NAMALWA (cell line): ENCODE data around the gene EXOC3L1.

Experiments
- DNase-seq: peaks from one replicate; pipeline ENCODE4 v3.0.0-alpha.2; 2015; ENCODE audit warnings: low spot score

Gene EXOC3L1

DNA sequence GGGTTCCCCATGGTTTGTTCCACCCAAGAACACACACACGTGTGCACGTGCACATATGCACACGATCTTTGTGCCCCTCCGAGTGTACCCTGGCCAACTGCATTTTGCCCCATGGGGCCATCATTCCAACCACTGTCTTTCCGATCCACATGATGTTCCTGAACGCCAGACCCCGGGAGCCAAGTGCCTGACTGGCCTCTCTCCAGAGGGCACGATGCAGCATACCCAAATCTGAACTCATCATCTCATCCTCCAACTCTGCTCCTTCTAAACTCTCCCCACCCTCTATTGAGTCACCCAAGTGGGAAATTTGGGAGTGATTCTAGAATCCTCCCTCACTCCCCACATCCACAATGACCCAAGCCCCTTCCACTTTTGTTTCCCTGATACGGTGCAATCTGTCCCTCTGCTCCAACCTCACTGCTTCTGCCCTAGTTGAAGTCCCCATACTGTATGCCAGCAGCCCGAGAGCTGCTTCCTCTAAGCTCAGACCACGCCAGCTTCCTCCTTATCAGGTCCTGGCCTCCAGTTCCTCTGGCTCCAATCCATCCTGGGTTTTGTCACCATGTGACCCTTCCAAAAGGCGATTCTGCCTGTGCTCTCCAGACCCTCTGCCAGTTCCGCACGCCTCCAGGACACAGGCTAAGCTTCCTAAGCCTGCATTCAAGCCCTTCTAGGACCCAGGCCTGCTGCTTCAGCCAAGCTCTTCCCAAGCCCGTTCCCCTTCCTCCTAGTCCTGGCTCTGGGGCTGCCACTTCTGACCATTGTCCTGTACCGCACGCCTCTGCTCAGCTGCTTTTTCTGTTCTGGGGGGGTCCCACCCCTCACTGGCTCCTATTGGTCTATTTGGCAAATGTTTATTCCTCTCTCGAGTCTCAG, 26.9 kb upstream of the EXOC3L1 start:
- DNase-seq, result no peak

DNA sequence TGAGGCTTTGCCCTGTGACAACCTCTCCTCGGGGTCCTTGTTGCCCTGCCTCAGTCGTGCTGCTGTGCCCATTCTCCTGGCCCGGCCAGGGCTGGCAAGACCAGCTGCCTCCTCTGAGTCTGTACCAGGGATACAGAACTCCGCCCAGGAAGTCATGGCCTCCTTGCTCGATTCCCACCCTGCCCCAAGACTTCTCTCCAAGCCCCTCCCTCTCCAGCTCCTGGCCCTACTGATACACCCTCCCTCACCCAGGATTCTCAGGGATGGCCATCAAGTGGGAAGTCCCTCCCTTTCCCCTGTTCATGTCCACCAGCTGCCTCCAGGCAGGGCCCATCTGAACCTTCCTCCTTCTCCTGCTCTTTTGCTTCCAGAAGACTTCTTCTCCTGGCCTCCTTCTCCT, 25.8 kb upstream of the EXOC3L1 start:
- no peak for DNase-seq

DNA sequence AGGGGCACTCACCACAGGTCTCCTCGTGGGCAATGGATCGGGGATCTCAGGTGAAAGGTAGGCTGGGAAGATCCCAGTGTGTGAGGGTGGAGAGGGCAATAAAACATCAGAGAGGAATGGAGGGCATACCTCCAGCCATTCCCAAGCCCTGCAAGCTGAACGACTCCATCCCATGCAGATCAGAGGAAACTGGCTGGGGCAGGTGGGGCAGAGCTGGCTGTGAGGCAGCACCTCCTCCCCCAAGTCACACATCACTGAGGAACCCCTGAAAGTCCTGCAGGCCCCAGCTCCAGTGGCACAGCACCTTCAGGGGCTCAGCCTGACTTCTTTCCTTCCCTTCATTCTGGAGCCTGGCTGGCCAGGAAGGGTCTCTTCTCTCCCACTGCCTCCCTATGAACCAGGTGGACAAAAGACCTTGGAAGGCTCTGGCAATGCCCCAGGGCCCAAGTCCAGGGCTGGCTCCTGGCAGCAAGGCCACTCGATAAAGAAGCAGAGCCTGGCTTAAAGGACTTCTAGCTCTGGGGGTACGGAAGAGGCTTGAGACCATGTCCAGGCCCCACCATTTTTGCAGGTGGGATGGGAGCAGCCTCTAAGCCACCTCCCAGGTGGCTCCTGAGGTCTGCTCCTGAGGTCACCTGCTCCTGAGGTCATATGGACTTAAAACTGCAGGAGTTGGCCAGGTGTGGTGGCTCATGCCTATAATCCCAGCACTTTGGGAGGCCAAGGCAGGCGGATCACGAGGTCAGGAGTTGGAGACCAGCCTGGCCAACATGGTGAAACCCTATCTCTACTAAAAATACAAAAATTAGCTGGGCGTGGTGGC, 23.5 kb upstream of the EXOC3L1 start:
- DNase-seq, result no peak

DNA sequence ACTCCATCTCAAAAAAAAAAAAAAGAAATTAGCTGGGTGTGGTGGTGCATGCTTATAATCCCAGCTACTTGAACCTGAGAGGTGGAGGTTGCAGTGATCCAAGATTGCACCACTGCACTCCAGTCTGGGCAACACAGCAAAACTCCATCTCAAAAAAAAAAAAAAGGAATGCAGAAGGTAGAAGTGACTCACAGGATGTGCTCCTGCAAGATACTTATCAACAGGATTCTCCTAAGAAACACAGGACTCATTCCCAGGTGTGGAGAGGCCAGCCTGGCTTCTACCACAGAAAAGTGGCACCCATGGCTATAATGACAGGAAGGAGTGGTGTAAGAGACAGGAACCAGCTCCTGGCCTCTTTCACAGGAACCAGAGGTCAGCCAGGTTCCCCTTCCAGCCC, 22.8 kb upstream of the EXOC3L1 start:
- no peak for DNase-seq

DNA sequence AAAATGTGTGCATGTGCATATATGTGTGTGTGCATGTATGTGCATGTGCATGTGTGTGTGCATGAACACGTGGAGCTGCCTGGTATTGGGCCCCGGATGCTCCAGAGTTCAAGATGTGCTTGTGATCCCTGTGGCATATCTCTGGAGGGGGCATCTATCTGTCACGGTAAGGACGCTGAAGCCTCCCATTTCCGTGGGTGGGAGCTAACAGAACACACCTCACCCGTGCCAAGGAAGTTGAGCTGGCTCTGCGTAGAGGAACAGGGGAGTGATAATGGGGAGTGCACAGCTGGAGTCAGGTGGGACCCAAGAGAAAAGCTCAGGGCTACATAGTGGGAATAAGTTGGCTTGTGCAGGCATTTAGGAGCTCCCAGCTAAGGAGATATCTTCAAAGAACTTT, 21.7 kb upstream of the EXOC3L1 start:
- DNase-seq, result no peak

DNA sequence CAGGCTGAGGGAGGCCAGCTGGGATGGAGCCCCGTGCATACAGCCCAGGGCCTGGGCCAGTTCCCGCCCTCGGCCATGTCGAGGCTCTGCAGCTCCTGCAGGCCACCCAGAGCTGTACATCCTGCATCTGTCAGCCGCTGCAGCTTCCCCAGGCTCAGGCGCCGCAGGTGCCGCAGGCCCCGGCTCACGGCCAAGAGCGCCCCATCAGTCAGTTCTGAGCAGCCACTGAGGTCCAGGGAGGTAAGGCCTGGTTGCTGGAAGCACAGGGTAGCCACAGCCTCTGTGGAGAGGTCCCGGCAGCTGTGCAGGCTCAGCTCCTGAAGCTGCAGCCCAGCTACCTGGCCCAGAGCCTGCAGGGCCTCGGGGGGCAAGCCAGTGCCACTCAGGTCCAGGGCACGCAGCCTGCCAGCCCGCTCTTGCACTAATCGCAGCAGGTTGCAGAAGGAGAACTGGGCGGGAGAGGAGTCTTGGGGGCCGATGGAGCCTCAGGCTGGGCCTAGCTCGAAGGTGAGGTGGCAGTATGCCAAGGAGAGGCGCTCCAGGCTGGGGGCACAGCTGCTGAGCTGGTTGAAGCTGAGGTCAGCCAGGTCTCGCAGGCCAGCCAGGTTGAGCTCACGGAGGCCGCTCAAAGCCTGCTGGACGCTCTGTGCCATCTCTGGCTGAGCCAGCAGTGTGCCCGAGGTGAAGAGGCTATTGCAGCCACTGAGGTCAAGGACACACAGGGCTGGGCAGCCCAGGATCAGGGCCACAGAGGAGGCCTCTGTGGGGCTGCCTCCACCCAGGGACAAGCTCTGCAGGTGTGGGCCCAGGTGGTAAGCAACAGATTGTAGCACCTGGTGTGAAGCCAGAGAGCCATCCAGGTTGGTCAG, 20.4 kb upstream of the EXOC3L1 start:
- DNase-seq, result no peak

DNA sequence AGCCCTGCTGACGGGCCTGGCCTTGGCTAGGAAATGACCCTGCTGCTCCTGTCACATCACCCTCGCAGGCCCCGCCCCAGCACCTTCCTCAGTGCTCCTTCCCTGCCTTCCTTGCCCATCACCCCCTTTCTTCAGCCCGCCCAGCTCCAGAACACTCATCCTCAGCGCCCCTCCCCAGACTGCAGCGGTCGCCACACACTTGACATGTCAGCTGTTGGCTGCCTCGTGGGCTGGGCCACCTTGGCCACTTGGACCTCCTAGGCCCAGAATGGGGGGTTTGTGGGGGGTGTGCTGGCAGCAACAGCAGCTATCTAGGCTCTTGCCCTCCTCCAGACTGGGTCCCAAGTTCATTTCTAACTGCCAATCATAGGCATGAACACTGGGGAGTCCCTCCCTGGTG, 19.6 kb upstream of the EXOC3L1 start:
- DNase-seq, result no peak

DNA sequence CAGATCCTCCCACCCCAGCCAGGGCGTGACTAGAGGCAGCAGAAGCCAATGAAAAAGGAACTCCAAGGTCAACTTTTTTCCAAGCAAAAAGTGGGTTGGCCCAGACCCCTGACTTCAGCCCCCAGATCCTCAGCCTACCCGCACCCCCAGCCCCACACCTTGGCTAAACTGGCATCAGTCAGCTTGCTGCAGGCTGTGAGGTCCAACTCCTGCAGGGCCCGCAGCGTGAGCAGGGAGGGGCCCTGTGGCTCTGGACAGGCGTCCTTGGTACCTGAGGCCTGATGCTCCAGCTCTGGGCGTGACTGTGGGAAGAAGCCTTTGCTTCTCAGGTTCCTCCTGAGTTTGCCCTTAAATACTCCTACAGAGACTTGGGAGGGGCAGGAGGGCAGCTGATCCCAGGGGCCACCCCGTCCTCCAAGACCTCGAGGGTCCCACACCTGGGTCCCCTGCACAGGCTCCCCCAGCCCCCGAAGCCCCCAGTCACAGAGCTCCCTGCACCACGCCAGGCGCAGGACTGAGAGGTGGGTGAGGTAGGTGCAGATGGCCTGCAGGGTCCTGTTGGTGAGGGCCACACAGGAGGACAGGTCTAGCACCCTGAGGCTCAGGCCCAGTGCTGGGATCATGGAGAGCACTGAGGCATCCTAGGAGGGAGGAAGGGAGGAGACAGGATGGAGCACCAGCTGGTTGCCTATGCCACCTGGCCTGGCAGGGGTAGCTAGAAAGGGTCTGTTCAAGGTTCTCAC, 18.4 kb upstream of the EXOC3L1 start:
- DNase-seq, result no peak

DNA sequence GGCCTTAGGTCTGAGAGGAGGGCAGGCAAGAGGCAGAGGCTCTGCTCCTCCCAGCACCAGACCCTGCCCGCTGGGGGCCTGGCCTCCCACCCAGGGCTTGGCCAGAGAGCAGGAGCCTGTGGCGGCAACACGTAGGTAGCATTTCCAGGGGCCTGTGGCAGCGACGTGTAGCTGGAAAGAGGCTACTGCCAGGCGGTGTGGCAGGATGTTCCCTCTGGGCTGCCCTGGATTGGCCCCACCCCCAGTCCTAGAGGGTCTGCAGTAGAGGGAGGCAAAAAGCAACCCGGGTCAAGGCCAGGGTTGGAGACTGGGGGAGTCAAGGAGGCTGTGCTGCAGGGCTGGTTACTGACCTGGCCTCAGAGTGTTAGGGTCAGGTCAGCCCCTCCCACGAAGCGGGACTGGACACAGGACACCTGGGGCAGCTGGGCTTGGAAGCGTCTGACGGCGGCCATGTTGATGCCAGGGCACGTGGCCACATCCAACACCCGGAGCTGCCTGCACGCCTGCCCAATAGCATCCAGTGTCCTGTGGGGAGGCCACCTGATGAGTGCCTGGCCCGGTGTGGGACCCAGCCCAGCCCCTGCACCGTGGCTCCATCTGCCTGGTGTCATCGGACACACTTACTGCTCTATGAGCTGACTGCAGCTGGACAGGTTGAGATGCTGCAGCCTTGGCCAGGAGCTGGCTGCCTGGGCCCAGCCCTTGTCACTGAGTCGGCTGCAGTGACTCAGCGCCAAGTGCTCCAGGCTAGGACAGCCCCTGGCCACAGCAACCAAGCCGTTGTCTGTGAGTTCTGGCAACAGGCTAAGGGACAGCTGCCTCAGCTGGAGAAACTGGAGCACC, 17.5 kb upstream of the EXOC3L1 start:
- no peak for DNase-seq

DNA sequence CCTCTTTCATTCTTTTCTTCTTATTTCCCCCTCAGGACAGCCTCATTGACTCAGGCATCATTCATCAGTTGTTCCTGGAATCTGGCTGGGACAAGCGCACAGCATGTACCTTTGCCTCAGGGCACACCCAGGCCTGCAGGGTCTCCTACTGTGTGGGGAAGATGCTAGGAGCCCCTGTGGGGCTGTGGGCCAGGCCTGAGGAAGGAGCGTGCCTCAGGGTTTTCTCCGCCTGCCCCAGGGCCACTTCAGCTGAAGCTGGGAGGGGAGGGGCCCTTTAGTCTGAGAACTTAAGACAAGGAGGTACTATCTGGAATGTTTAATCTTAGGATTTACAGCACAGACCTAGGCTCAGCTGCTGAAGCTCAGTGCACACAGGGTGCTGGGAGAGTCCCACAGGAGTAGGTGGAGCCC, 16.9 kb upstream of the EXOC3L1 start:
- no peak for DNase-seq

DNA sequence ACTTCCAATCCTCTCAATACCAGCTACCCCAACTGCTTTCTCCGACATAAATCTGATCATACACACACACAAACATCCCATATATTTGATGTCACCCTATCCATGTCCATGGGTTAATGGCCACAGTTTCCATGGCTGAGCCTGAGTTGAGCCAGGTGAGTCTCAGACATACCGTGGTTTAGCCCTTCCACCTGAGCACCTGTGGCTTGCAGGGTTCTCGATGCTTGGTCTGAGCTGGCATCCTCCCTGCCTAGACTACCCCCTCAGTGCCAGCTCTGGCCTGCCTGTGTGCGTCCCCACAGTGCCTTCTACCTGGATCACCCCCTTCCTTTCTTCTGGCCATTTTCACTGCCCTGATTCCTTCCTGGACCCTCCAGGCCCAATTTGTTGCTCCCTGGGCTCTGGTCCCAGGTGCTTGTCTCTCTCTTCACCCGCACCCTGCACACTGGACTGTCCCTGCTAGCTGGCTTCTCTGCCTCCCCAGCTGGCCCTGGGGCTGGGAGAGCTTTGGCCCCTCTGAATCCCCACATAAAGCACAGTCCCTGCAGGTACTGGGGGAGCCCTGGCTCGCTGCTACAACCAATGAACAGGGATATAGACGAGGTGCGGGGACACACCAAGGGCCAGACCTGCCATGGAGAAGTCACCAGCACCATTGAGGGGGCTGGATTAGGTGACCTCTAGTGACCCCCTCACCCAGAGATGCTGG, 16.3 kb upstream of the EXOC3L1 start:
- DNase-seq, result no peak

DNA sequence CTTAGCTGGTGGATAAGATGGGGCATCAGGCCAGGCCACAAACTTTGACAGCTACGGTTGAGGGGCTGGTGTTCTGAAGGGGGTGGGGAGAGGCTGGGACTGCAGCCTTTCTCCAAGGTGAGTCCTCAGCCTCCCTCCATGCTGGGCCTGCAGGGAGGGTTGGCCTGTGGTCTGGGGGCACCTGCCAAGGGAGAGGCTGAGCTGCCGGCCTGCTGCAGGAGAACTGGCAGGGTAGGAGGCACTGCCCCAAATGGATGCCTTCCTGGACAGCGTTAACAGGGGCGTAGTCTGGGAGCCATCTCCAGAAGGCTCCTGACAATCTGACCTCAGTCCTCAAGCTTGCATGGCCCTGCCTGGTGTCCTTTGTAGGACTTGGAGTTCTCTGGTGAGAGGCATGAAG, 14.1 kb upstream of the EXOC3L1 start:
- DNase-seq, result no peak

DNA sequence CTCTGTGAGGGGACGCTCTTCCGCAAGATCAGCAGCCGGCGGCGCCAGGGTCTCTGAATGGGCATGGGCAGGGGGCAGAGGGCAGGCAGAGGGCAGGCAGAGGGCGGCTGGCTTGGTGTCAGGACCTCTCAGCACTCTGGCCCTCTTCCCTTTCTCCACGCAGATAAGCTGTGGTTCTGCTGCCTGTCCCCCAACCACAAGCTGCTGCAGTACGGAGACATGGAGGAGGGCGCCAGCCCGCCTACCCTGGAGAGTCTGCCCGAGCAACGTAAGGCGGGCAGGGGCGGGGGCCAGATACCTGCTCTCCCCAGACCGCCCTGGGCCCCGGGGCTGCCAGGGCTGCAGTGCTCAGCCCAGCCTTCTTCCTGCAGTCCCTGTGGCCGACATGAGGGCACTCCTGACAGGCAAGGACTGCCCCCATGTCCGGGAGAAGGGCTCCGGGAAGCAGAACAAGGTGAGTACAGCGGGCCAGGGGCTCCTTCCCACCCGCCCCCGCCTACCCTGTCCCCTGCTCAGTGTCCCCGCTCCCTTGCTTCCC, 13.1 kb upstream of the EXOC3L1 start:
- no peak for DNase-seq

DNA sequence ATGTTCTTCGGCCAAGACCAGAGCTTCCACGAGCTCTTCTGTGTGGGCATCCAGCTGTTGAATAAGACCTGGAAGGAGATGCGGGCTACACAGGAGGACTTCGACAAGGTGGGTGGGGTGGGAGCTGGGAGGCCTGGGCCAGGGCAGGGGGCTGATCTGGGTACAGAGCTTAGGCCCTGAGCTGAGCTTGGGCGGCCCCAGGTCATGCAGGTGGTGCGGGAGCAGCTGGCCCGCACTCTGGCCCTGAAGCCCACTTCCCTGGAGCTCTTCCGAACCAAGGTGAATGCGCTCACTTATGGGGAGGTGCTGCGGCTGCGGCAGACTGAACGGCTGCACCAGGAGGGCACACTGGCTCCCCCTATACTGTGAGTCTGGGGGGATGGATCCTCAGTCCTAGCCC, 12.5 kb upstream of the EXOC3L1 start:
- no peak for DNase-seq

DNA sequence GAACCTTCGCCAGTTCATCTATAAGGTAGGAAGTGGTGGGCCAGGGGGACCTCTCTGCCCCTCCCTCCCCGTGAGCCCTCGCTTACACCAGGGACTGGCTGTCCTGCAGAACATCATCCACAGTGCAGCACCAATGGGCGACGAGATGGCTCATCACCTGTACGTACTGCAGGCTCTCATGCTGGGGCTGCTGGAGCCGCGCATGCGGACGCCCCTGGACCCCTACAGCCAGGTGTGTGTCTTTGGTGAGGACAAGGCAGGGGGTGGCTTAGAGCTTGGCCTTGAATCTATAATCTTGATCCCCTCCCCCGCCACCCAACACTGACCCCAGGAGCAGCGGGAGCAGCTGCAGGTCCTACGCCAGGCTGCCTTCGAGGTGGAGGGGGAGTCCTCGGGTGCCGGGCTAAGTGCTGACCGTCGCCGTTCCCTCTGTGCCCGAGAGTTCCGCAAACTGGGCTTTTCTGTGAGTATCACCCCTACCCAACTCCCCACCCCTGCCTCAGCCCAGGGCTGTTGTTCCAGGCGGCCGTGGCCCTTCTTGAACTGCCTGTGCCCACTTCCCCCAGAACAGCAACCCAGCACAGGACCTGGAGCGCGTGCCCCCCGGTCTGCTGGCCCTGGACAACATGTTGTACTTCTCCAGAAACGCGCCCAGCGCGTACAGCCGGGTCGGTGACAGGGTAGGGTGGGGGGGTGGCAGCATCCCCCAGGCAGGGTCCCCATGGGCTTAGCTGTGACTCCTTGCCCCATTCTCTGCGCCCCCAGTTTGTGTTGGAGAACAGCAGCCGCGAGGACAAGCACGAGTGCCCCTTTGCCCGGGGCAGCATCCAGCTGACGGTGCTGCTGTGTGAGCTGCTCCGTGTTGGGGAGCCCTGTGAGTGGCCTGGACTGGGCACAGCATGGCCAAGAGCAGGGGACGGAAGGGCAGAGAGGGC, 11.7 kb upstream of the EXOC3L1 start:
- no peak for DNase-seq

DNA sequence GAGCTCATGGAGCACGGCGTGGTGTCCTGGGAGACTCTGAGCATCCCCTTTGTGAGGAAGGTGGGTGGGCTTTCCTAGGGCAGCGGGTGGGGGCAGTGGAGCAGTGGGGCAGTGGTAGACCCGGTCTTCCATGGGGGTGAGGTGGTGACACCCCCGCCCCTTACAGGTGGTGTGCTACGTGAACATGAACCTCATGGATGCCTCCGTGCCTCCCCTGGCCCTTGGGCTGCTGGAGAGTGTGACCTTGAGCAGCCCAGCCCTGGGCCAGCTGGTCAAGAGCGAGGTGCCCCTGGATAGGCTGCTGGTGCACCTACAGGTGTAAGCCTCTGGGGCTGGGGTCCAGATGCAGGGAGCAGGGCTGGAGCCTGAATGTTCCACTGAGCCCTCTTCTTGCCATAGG, 10.6 kb upstream of the EXOC3L1 start:
- no peak for DNase-seq

DNA sequence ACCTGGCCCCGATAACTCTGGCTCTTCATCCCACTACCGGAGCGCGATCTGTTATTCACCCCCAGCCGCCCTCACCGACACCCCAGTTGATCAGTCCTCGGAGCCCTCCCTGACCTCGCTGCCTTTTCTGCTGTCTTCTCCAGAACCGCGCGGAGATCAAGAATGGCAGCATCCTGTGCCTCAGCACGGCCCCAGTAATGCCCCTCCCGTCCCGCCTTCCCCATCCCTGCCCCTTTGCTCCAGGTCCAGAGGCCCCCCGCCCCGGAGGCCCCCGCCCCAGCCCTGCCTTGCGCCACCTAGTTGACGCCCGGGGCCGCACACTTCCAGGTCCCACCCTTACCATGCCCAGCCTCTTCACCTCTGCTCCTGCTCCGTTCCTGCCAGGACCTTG, 9.9 kb upstream of the EXOC3L1 start:
- no peak for DNase-seq

DNA sequence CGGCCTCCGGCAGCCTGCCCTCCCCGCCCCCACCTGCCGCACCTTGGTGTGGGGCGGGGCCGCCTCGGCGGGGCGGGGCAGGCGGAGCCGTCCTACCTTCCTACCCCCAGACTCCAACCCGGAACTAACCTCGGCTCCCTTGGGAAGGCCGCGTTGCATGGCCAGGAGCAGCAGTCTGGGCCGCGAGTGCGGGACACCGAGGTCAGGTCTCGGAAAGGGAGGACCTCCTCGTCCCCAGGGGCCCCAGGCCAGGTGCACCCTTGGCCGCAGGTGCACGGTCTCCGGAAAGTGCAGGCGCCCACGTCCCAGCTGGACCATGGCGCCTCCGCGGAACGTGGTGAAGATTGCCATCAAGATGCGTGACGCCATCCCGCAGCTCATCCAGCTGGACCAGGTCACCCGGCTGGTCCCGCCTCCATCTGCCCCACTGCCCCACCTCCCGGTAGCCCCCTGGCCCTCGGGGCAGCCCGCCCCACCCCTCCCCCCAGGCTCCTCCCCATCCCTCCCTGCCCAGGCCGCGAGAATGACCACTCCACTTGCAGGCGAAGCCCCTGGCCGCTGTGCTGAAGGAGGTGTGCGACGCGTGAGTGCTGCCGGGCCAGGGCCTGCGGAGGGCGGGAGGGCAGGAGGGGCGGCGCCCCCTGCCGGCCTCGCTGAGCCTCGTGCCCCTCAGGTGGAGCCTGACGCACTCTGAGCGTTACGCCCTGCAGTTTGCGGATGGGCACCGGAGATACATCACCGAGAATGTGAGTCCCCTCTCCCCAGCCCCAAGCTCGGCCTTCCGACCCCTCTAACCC, 9.3 kb upstream of the EXOC3L1 start, which contains the start of gene ELMO3:
TSS of gene ELMO3 (plus strand) at position 121 of the 797 bp plus-strand sequence. CDS start at position 317, 196 bp downstream.
- DNase-seq, result no peak
